ENCODE measurements around the gene LRRC7.

Gene LRRC7

GRCh38 chr1:70005386-70006034 is 437.8 kb downstream of the LRRC7 start:
- TF ChIP-seq CTCF (IDR thresholded peaks at IDR 0.05; ENCODE audit: insufficient read depth, missing control alignments) = no peak
- no peak for DNase-seq (ENCODE audit: insufficient read length, low spot score)
- FAIRE-seq = no peak

- no peak for FAIRE-seq
- DNase-seq (ENCODE audit: insufficient read length, low spot score) = no peak
- no peak for TF ChIP-seq CTCF (IDR thresholded peaks at IDR 0.05; ENCODE audit: insufficient read depth, missing control alignments)
Observed at GRCh38 chr1:70008660-70009059, 440.9 kb downstream of the LRRC7 start.

- DNase-seq (ENCODE audit: insufficient read length, low spot score) = no peak
- TF ChIP-seq CTCF (IDR thresholded peaks at IDR 0.05; ENCODE audit: insufficient read depth, missing control alignments) = no peak
- FAIRE-seq = no peak
Observed at GRCh38 chr1:70017770-70018169, 450.0 kb downstream of the LRRC7 start.

GRCh38 chr1:70024272-70024671 is 456.6 kb downstream of the LRRC7 start:
- no peak for TF ChIP-seq CTCF (IDR thresholded peaks at IDR 0.05; ENCODE audit: insufficient read depth, missing control alignments)
- FAIRE-seq = no peak
- DNase-seq (ENCODE audit: insufficient read length, low spot score) = no peak

- DNase-seq (ENCODE audit: insufficient read length, low spot score) (no peak), FAIRE-seq (no peak)
- no peak for TF ChIP-seq CTCF (IDR thresholded peaks at IDR 0.05; ENCODE audit: insufficient read depth, missing control alignments)
Observed at GRCh38 chr1:70025052-70025451, 457.3 kb downstream of the LRRC7 start.

GRCh38 chr1:70025846-70026245 is 458.1 kb downstream of the LRRC7 start:
- DNase-seq (ENCODE audit: insufficient read length, low spot score) = no peak
- FAIRE-seq = no peak
- no peak for TF ChIP-seq CTCF (IDR thresholded peaks at IDR 0.05; ENCODE audit: insufficient read depth, missing control alignments)

GRCh38 chr1:70033266-70033873 is 465.6 kb downstream of the LRRC7 start:
- DNase-seq (ENCODE audit: insufficient read length, low spot score) (no peak), FAIRE-seq (peak; percentile 67)
- TF ChIP-seq CTCF (IDR thresholded peaks at IDR 0.05; ENCODE audit: insufficient read depth, missing control alignments) = no peak

Measured in D721Med (cell line).